ENCODE results near the gene SLC4A1.

SLC4A1 gene

GRCh38 chr17:44223541-44224071 lies 44.3 kb downstream of the SLC4A1 start:
- H3K4me3 Mint-ChIP-seq = peak overlapping the region; percentile 59 to 83 (median 72)
- no peaks in the 10 kb centered on the region for H3K36me3 Mint-ChIP-seq (ENCODE audit: low read depth)
- TF ChIP-seq CTCF (IDR thresholded peaks at IDR 0.05; ENCODE audit: unreplicated experiment in 3 of 3) = no peak
- peak overlapping the region in 2 of 3 experiments; percentile 85 to 86 for H3K27ac Mint-ChIP-seq
- peaks cover 17% of the 10 kb centered on the region for H3K4me1 Mint-ChIP-seq
- H3K27me3 Mint-ChIP-seq (ENCODE audit: low read depth) = no peaks in the 10 kb centered on the region
- no peaks in the 10 kb centered on the region for H3K9me3 Mint-ChIP-seq

- peaks cover 24% of the 10 kb centered on the region for H3K4me1 Mint-ChIP-seq
- no peaks in the 10 kb centered on the region for H3K9me3 Mint-ChIP-seq
- peak in 2 of 3 experiments; percentile 7 to 13 for TF ChIP-seq CTCF (IDR thresholded peaks at IDR 0.05; ENCODE audit: unreplicated experiment in 3 of 3)
- no peaks in the 10 kb centered on the region for H3K27me3 Mint-ChIP-seq (ENCODE audit: low read depth)
- H3K4me3 Mint-ChIP-seq = peak overlapping the region; percentile 87 to 93 (median 91)
- H3K36me3 Mint-ChIP-seq (ENCODE audit: low read depth) = peaks cover 5% of the 10 kb centered on the region
- H3K27ac Mint-ChIP-seq = peak overlapping the region; percentile 86 to 99 (median 96)
These were observed 45.6 kb downstream of the SLC4A1 start for GRCh38 chr17:44222112-44222869.

GRCh38 chr17:44221862-44222111 lies 46.1 kb downstream of the SLC4A1 start:
- no peak for TF ChIP-seq CTCF (IDR thresholded peaks at IDR 0.05; ENCODE audit: unreplicated experiment in 3 of 3)
- no peaks in the 10 kb centered on the region for H3K27me3 Mint-ChIP-seq (ENCODE audit: low read depth)
- peak overlapping the region; percentile 86 to 99 (median 96) for H3K27ac Mint-ChIP-seq
- peak overlapping the region; percentile 87 to 93 (median 91) for H3K4me3 Mint-ChIP-seq
- H3K36me3 Mint-ChIP-seq (ENCODE audit: low read depth) = peaks cover 8% of the 10 kb centered on the region
- H3K9me3 Mint-ChIP-seq = no peaks in the 10 kb centered on the region
- H3K4me1 Mint-ChIP-seq = peaks cover 27% of the 10 kb centered on the region

GRCh38 chr17:44221084-44221861 lies 46.7 kb downstream of the SLC4A1 start:
- H3K4me3 Mint-ChIP-seq = peak overlapping the region; percentile 87 to 93 (median 91)
- peaks cover 30% of the 10 kb centered on the region for H3K4me1 Mint-ChIP-seq
- TF ChIP-seq CTCF (IDR thresholded peaks at IDR 0.05; ENCODE audit: unreplicated experiment in 3 of 3) = no peak
- peaks cover 13% of the 10 kb centered on the region for H3K36me3 Mint-ChIP-seq (ENCODE audit: low read depth)
- H3K27ac Mint-ChIP-seq = peak overlapping the region; percentile 86 to 99 (median 96)
- H3K27me3 Mint-ChIP-seq (ENCODE audit: low read depth) = no peaks in the 10 kb centered on the region
- H3K9me3 Mint-ChIP-seq = no peaks in the 10 kb centered on the region

- Mint-ChIP-seq H3K27ac (peak overlapping the region; percentile 86 to 99 (median 96)), H3K36me3 (ENCODE audit: low read depth) (peaks cover 21% of the 10 kb centered on the region), H3K4me1 (peaks cover 30% of the 10 kb centered on the region), H3K27me3 (ENCODE audit: low read depth) (no peaks in the 10 kb centered on the region), H3K4me3 (peak overlapping the region; percentile 95 to 97 (median 96)), H3K9me3 (no peaks in the 10 kb centered on the region)
- TF ChIP-seq CTCF (IDR thresholded peaks at IDR 0.05; ENCODE audit: unreplicated experiment in 3 of 3) = no peak
These were observed 47.5 kb downstream of the SLC4A1 start for GRCh38 chr17:44220213-44221083.

All from nephron (organoid).